Left lung (tissue), 10 donors: Measurements from ENCODE around the gene SLC26A4. TPM values are rescaled to one million over a fixed set of nuclear protein-coding genes. Genes with fewer than 3 reads are reported as not detected.
A peak's percentile ranks its signal among the peaks of the same experiment; 100 is the strongest.

Experiments used
- ATAC-seq: fragments of 200-7000 bp; cut with Tn5 transposase; one replicate; pipeline ENCODE4 v1.9.1; 2020; ENCODE audit warnings: moderate library complexity
- DNase-seq, 4 donors: peaks; one replicate each; pipeline ENCODE4 v3.0.0-alpha.2; 2013 to 2020
- H3K27ac ChIP-seq, 2 donors: fragments of 200-600 bp; sonication (generic) in 1 of 2; one replicate each; pipeline versions ENCODE4 v1.5.0 to v1.8.0; 2020 to 2021
- H3K27me3 ChIP-seq, 2 donors: fragments of 200-600 bp; sonication (generic) in 1 of 2; one replicate each; pipeline versions ENCODE4 v1.5.0 to v1.8.0; 2020 to 2021
- H3K36me3 ChIP-seq, 2 donors: fragments of 200-600 bp; sonication (generic) in 1 of 2; one replicate each; pipeline versions ENCODE4 v1.5.0 to v1.8.0; 2020 to 2021
- H3K4me1 ChIP-seq, 2 donors: fragments of 200-600 bp; one replicate each; pipeline ENCODE4 v1.8.0; 2021
- H3K4me3 ChIP-seq, 2 donors: fragments of 200-600 bp; sonication (generic) in 1 of 2; one replicate each; pipeline versions ENCODE4 v1.5.0 to v1.8.0; 2020 to 2021; ENCODE audit warnings: mild to moderate bottlenecking in 1 of 2
- H3K9me3 ChIP-seq, 2 donors: fragments of 200-600 bp; sonication (generic) in 1 of 2; one replicate each; pipeline versions ENCODE4 v1.5.0 to v1.8.0; 2020 to 2021
- intact Hi-C, 2 donors: fragments of 100-400 bp; cut with DNase I; formaldehyde crosslinking; loops; one replicate each; pipeline versions ENCODE4 v1.11.2 to v1.14.2; 2022
- polyA plus RNA-seq, 6 donors: library from polyadenylated mRNA; unstranded; fragments of 120-200 nt; gene quantifications; one replicate each; pipeline ENCODE4 v1.2.1, GENCODE V29; 2013; ENCODE audit not compliant: insufficient read length in 6 of 6
- total RNA-seq, 2 donors: library from RNA; stranded (reverse); fragmentation: NEBNext Ultra II Directional; extraction: Animal tissue kit (Norgen Biotek cat#: 25700); gene quantifications; one replicate each; pipeline ENCODE4 v1.2.1, GENCODE V29; 2021
- TF ChIP-seq, protein P1 (sequence below), 2 donors: fragments of 200-600 bp; sonication (generic) in 1 of 2; IDR thresholded peaks; one replicate each; pipeline versions ENCODE4 v1.5.0 to v1.8.0; 2021; ENCODE audit warnings: antibody characterized with exemption in 2 of 2
- donor health status: DM: no; HTN: yes; CAD: no.
- donor health status: DM: no; HTN: no; CAD: no.

The SLC26A4 gene
- total and polyA plus RNA-seq, 8 donors, result 0.82 to 2.5 (median 1.3) TPM

- DNase-seq (no peak), ATAC-seq (no peak)
- Histone ChIP-seq H3K9me3 (peaks cover 0 to 3% of the 10 kb centered on the region in 2 donors), H3K4me1 (no peaks in the 10 kb centered on the region), H3K27ac (no peak overlapping the region), H3K36me3 (no peaks in the 10 kb centered on the region), H3K4me3 (no peak overlapping the region), H3K27me3 (no peaks in the 10 kb centered on the region)
- TF ChIP-seq, protein P1, sequence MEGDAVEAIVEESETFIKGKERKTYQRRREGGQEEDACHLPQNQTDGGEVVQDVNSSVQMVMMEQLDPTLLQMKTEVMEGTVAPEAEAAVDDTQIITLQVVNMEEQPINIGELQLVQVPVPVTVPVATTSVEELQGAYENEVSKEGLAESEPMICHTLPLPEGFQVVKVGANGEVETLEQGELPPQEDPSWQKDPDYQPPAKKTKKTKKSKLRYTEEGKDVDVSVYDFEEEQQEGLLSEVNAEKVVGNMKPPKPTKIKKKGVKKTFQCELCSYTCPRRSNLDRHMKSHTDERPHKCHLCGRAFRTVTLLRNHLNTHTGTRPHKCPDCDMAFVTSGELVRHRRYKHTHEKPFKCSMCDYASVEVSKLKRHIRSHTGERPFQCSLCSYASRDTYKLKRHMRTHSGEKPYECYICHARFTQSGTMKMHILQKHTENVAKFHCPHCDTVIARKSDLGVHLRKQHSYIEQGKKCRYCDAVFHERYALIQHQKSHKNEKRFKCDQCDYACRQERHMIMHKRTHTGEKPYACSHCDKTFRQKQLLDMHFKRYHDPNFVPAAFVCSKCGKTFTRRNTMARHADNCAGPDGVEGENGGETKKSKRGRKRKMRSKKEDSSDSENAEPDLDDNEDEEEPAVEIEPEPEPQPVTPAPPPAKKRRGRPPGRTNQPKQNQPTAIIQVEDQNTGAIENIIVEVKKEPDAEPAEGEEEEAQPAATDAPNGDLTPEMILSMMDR (IDR thresholded peaks at IDR 0.05), result no peak
- intact Hi-C loops, result no loop called here
These were observed 8.0 kb upstream of the SLC26A4 start for GRCh38 chr7:107652642-107653041.

- no peak for DNase-seq
These were observed 2.2 kb upstream of the SLC26A4 start for GRCh38 chr7:107658467-107658866.

GRCh38 chr7:107659666-107660065 lies 962 bp upstream of the SLC26A4 start:
- H3K4me1 ChIP-seq, result peaks cover 12 to 19% of the 10 kb centered on the region in 2 donors
- DNase-seq, result no peak
- intact Hi-C loops, result no loop called here
- H3K27ac ChIP-seq, result no peak overlapping the region
- H3K27me3 ChIP-seq, result peaks cover 28 to 52% of the 10 kb centered on the region in 2 donors
- ATAC-seq, result peak; percentile 31
- H3K4me3 ChIP-seq, result no peak overlapping the region
- TF ChIP-seq, protein P1 (IDR thresholded peaks at IDR 0.05), result no peak
- no peaks in the 10 kb centered on the region for H3K36me3 ChIP-seq
- H3K9me3 ChIP-seq, result no peaks in the 10 kb centered on the region

More at GRCh38 chr7:107658467-107658866, 2.2 kb upstream of the SLC26A4 start:
- ATAC-seq, result no peak
- peaks cover 12 to 19% of the 10 kb centered on the region in 2 donors for H3K4me1 ChIP-seq
- no peak overlapping the region for H3K4me3 ChIP-seq
- H3K27me3 ChIP-seq, result peaks cover 28 to 48% of the 10 kb centered on the region in 2 donors
- no peak overlapping the region for H3K27ac ChIP-seq
- TF ChIP-seq, protein P1 (IDR thresholded peaks at IDR 0.05), result no peak
- H3K9me3 ChIP-seq, result no peaks in the 10 kb centered on the region
- no peaks in the 10 kb centered on the region for H3K36me3 ChIP-seq
- intact Hi-C loops, result no loop called here

GRCh38 chr7:107661081-107661864 lies 645 bp downstream of the SLC26A4 start:
- no peak overlapping the region for H3K27ac ChIP-seq
- H3K36me3 ChIP-seq, result no peaks in the 10 kb centered on the region
- intact Hi-C loops, result no loop called here
- H3K27me3 ChIP-seq, result peaks cover 28 to 52% of the 10 kb centered on the region in 2 donors
- H3K4me3 ChIP-seq, result peak overlapping the region; percentile 31 to 41
- peak; percentile 90 for ATAC-seq
- TF ChIP-seq, protein P1 (IDR thresholded peaks at IDR 0.05), result no peak
- H3K9me3 ChIP-seq, result no peaks in the 10 kb centered on the region
- peaks cover 12 to 19% of the 10 kb centered on the region in 2 donors for H3K4me1 ChIP-seq
- peak; percentile 15 to 89 (median 51) for DNase-seq

- no peak for DNase-seq
- Histone ChIP-seq H3K27ac (no peak overlapping the region), H3K36me3 (no peaks in the 10 kb centered on the region), H3K4me3 (peak overlapping the region; percentile 31 to 41), H3K27me3 (peaks cover 28 to 52% of the 10 kb centered on the region in 2 donors), H3K4me1 (peaks cover 12 to 19% of the 10 kb centered on the region in 2 donors), H3K9me3 (no peaks in the 10 kb centered on the region)
- TF ChIP-seq, protein P1 (IDR thresholded peaks at IDR 0.05), result no peak
- ATAC-seq, result no peak
- intact Hi-C loops, result no loop called here
These were observed 1.3 kb downstream of the SLC26A4 start for GRCh38 chr7:107661865-107662379.
